H1 (cell line): ENCODE results near the gene AURKAIP1. TPM values are rescaled to one million over a fixed set of nuclear protein-coding genes. Genes with fewer than 3 reads are reported as not detected.

Source experiments
- microRNA-seq, 2 experiments: library from miRNA; unstranded; fragments of <30 nt; microRNA quantifications; one replicate each; pipeline versions ENCODE4 to v1.2.0, GENCODE V29; 2016 to 2020; ENCODE audit warnings: borderline microRNAs expressed in 2 of 2, borderline number of aligned reads in 2 of 2, borderline replicate concordance in 1 of 2
- polyA plus RNA-seq, 7 experiments: library from polyadenylated mRNA; depleted of rRNA in 3 of 7; stranded (reverse) in 5 of 7; unstranded in 2 of 7; fragments of >200 nt in 5 of 7; fragments of 200-250 nt in 2 of 7; gene quantifications; 1 replicate in 5 of 7; 2 replicates in 1 of 7; 4 replicates in 1 of 7; pipeline versions ENCODE4 v1.2.1 to v1.2.3, GENCODE V29; 2011 to 2013; ENCODE audit warnings: missing spikeins in 2 of 7, mixed read lengths in 2 of 7
- total RNA-seq: library from RNA; stranded (reverse); fragmentation: NEBNext Ultra II Directional; extraction: Animal tissue kit (Norgen Biotek cat#: 25700); gene quantifications from 2 replicates; pipeline ENCODE4 v1.2.1, GENCODE V29; 2021

AURKAIP1 gene
- total and polyA plus RNA-seq, 2 of the 8 experiments (the other 6 are each of a cell fraction or from before 2014, with no cell fraction given), result 87.8 to 194 TPM

Small RNA genes within 50 kb of the gene (microRNA-seq; reads per million reads assigned to microRNA genes)
- gene MIR6808, result 0 reads per million in 2 experiments

Other genes with a start within 250 kb of the AURKAIP1 start
- gene TTLL10, start 201.3 kb downstream of the AURKAIP1 start, total RNA-seq, result 1.6 and 1.7 TPM in 2 replicates
- 1.1 and 2.0 TPM in 2 replicates for gene TTLL10, start 201.3 kb downstream of the AURKAIP1 start, polyA plus RNA-seq (2011; rRNA removed)
- gene TNFRSF18, start 168.6 kb downstream of the AURKAIP1 start, total RNA-seq, result 0.92 and 1.5 TPM in 2 replicates
- gene TNFRSF18, start 168.6 kb downstream of the AURKAIP1 start, polyA plus RNA-seq (2011; rRNA removed), result 2.5 and 2.7 TPM in 2 replicates
- not detected in 2 replicates for gene TNFRSF4, start 161.1 kb downstream of the AURKAIP1 start, total RNA-seq
- gene TNFRSF4, start 161.1 kb downstream of the AURKAIP1 start, polyA plus RNA-seq (2011; rRNA removed), result 0.06 TPM in 1 of 2 replicates, not detected in the other
- gene SDF4, start 143.2 kb downstream of the AURKAIP1 start, total RNA-seq, result 72.2 and 75.6 TPM in 2 replicates
- 45.5 and 69.8 TPM in 2 replicates for gene SDF4, start 143.2 kb downstream of the AURKAIP1 start, polyA plus RNA-seq (2011; rRNA removed)
- 18.2 and 18.4 TPM in 2 replicates for gene B3GALT6, start 143.0 kb downstream of the AURKAIP1 start, total RNA-seq
- 20.4 and 23.1 TPM in 2 replicates for gene B3GALT6, start 143.0 kb downstream of the AURKAIP1 start, polyA plus RNA-seq (2011; rRNA removed)
- 3.7 and 4.9 TPM in 2 replicates for gene C1QTNF12, start 128.5 kb downstream of the AURKAIP1 start, total RNA-seq
- 2.1 and 4.8 TPM in 2 replicates for gene C1QTNF12, start 128.5 kb downstream of the AURKAIP1 start, polyA plus RNA-seq (2011; rRNA removed)
- 67.2 and 67.9 TPM in 2 replicates for gene UBE2J2, start 101.4 kb downstream of the AURKAIP1 start, total RNA-seq
- gene UBE2J2, start 101.4 kb downstream of the AURKAIP1 start, polyA plus RNA-seq (2011; rRNA removed), result 33.6 and 47.3 TPM in 2 replicates
- gene SCNN1D, start 94.8 kb downstream of the AURKAIP1 start, total RNA-seq, result 0.90 and 1.2 TPM in 2 replicates
- gene SCNN1D, start 94.8 kb downstream of the AURKAIP1 start, polyA plus RNA-seq (2011; rRNA removed), result 2.5 and 4.1 TPM in 2 replicates
- 26.5 and 28.3 TPM in 2 replicates for gene ACAP3, start 67.3 kb downstream of the AURKAIP1 start, total RNA-seq
- gene ACAP3, start 67.3 kb downstream of the AURKAIP1 start, polyA plus RNA-seq (2011; rRNA removed), result 14.8 and 30.0 TPM in 2 replicates
- 38.8 and 40.1 TPM in 2 replicates for gene PUSL1, start 66.6 kb downstream of the AURKAIP1 start, total RNA-seq
- gene PUSL1, start 66.6 kb downstream of the AURKAIP1 start, polyA plus RNA-seq (2011; rRNA removed), result 87.4 and 108 TPM in 2 replicates
- 113 and 116 TPM in 2 replicates for gene INTS11, start 50.5 kb downstream of the AURKAIP1 start, total RNA-seq
- gene INTS11, start 50.5 kb downstream of the AURKAIP1 start, polyA plus RNA-seq (2011; rRNA removed), result 243 and 324 TPM in 2 replicates
- gene CPTP, start 50.4 kb downstream of the AURKAIP1 start, total RNA-seq, result 10.6 and 13.3 TPM in 2 replicates
- gene CPTP, start 50.4 kb downstream of the AURKAIP1 start, polyA plus RNA-seq (2011; rRNA removed), result 8.1 and 13.4 TPM in 2 replicates
- gene TAS1R3, start 43.9 kb downstream of the AURKAIP1 start, total RNA-seq, result 0.11 and 0.19 TPM in 2 replicates
- 0.03 and 0.16 TPM in 2 replicates for gene TAS1R3, start 43.9 kb downstream of the AURKAIP1 start, polyA plus RNA-seq (2011; rRNA removed)
- gene DVL1, start 25.8 kb downstream of the AURKAIP1 start, total RNA-seq, result 56.0 and 58.9 TPM in 2 replicates
- gene DVL1, start 25.8 kb downstream of the AURKAIP1 start, polyA plus RNA-seq (2011; rRNA removed), result 39.4 and 59.8 TPM in 2 replicates
- 10.0 and 10.5 TPM in 2 replicates for gene MXRA8, start 16.7 kb downstream of the AURKAIP1 start, total RNA-seq
- 17.2 and 35.4 TPM in 2 replicates for gene MXRA8, start 16.7 kb downstream of the AURKAIP1 start, polyA plus RNA-seq (2011; rRNA removed)
- gene CCNL2, start 24.1 kb upstream of the AURKAIP1 start, total RNA-seq, result 120 TPM in 2 replicates
- gene CCNL2, start 24.1 kb upstream of the AURKAIP1 start, polyA plus RNA-seq (2011; rRNA removed), result 79.8 and 121 TPM in 2 replicates
- gene MRPL20, start 32.1 kb upstream of the AURKAIP1 start, total RNA-seq, result 126 and 130 TPM in 2 replicates
- gene MRPL20, start 32.1 kb upstream of the AURKAIP1 start, polyA plus RNA-seq (2011; rRNA removed), result 138 and 151 TPM in 2 replicates
- gene ANKRD65, start 46.1 kb upstream of the AURKAIP1 start, total RNA-seq, result 1.8 and 2.2 TPM in 2 replicates
- 1.7 and 2.0 TPM in 2 replicates for gene ANKRD65, start 46.1 kb upstream of the AURKAIP1 start, polyA plus RNA-seq (2011; rRNA removed)
- gene VWA1, start 60.5 kb upstream of the AURKAIP1 start, total RNA-seq, result 36.6 and 42.0 TPM in 2 replicates
- 16.0 and 19.5 TPM in 2 replicates for gene VWA1, start 60.5 kb upstream of the AURKAIP1 start, polyA plus RNA-seq (2011; rRNA removed)
- 1.3 and 2.0 TPM in 2 replicates for gene ATAD3C, start 74.5 kb upstream of the AURKAIP1 start, total RNA-seq
- gene ATAD3C, start 74.5 kb upstream of the AURKAIP1 start, polyA plus RNA-seq (2011; rRNA removed), result 2.7 and 2.8 TPM in 2 replicates
- 63.0 and 64.4 TPM in 2 replicates for gene ATAD3B, start 96.6 kb upstream of the AURKAIP1 start, total RNA-seq
- 31.3 and 43.9 TPM in 2 replicates for gene ATAD3B, start 96.6 kb upstream of the AURKAIP1 start, polyA plus RNA-seq (2011; rRNA removed)
- gene ATAD3A, start 137.0 kb upstream of the AURKAIP1 start, total RNA-seq, result 63.7 and 64.7 TPM in 2 replicates
- 28.3 and 46.7 TPM in 2 replicates for gene ATAD3A, start 137.0 kb upstream of the AURKAIP1 start, polyA plus RNA-seq (2011; rRNA removed)
- 3.6 and 6.6 TPM in 2 replicates for gene TMEM240, start 165.4 kb upstream of the AURKAIP1 start, total RNA-seq
- 5.7 and 7.6 TPM in 2 replicates for gene TMEM240, start 165.4 kb upstream of the AURKAIP1 start, polyA plus RNA-seq (2011; rRNA removed)
- 165 and 170 TPM in 2 replicates for gene SSU72, start 199.7 kb upstream of the AURKAIP1 start, total RNA-seq
- gene SSU72, start 199.7 kb upstream of the AURKAIP1 start, polyA plus RNA-seq (2011; rRNA removed), result 110 and 116 TPM in 2 replicates
- 18.3 and 19.0 TPM in 2 replicates for gene FNDC10, start 224.9 kb upstream of the AURKAIP1 start, total RNA-seq
- 21.8 and 40.0 TPM in 2 replicates for gene FNDC10, start 224.9 kb upstream of the AURKAIP1 start, polyA plus RNA-seq (2011; rRNA removed)
- gene MIB2, start 240.3 kb upstream of the AURKAIP1 start, total RNA-seq, result 56.5 and 60.0 TPM in 2 replicates
- 32.5 and 71.1 TPM in 2 replicates for gene MIB2, start 240.3 kb upstream of the AURKAIP1 start, polyA plus RNA-seq (2011; rRNA removed)